SK-N-SH treated with all-trans-retinoic acid at 6 μM for 48 hours (cell line): Measurements from ENCODE around the gene SVOP.

Experiments used
- ARNTL ChIP-seq: fragments of 450-650 bp; formaldehyde crosslinking; IDR thresholded peaks from 2 replicates; pipeline ENCODE4 v1.5.0; 2020; ENCODE audit warnings: low read depth, mild to moderate bottlenecking, moderate library complexity, borderline replicate concordance
- GLIS3 ChIP-seq: fragments of 250-450 bp; sonication (Bioruptor Pico); IDR thresholded peaks from 2 replicates; pipeline ENCODE4 v1.5.0; 2020; ENCODE audit warnings: mild to moderate bottlenecking, moderate library complexity
- OSR1 ChIP-seq: fragments of 250-450 bp; sonication (Bioruptor Pico); IDR thresholded peaks from 2 replicates; pipeline ENCODE4 v1.8.0; 2022; ENCODE audit warnings: moderate library complexity, mild to moderate bottlenecking, inconsistent platforms
- ZFP30 ChIP-seq: fragments of 450-650 bp; formaldehyde crosslinking; IDR thresholded peaks from 2 replicates; pipeline ENCODE4 v1.5.0; 2022; ENCODE audit warnings: mild to moderate bottlenecking, moderate library complexity
- TF ChIP-seq, protein P1 (sequence below): fragments of 250-450 bp; sonication (Bioruptor Pico); IDR thresholded peaks from 2 replicates; pipeline ENCODE4 v1.8.0; 2021; ENCODE audit warnings: low read depth, mild to moderate bottlenecking, moderate library complexity, borderline replicate concordance
- TF ChIP-seq, protein P2 (sequence below): fragments of 250-450 bp; sonication (Bioruptor Pico); IDR thresholded peaks from 2 replicates; pipeline ENCODE4 v1.8.0; 2020; ENCODE audit warnings: mild to moderate bottlenecking, moderate library complexity, borderline replicate concordance

DNA sequence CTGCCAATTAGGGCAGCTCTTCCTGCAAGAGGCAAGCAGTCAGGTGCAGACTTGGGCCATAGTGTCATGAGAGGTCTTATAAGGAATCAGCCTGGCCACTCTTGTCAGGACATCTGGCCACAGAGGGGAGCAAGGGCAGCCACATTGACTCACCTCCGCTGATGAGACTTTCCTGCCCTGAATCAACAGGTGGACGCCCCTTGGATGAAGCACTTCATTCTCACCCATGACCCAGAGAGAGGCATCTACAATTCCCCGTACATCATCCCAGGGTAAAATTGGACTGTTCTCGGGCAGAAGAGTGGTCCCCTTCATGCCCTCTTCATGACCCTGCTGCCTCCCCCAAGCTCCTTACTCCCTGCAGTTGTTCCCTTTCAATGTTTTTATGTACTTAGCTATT lies 124.1 kb downstream of the SVOP start:
- TF ChIP-seq ARNTL (no peak), OSR1 (CRISPR knock-in tag) (no peak), GLIS3 (CRISPR knock-in tag) (no peak), ZFP30 (CRISPR knock-in tag) (no peak)
- TF ChIP-seq, protein P1, sequence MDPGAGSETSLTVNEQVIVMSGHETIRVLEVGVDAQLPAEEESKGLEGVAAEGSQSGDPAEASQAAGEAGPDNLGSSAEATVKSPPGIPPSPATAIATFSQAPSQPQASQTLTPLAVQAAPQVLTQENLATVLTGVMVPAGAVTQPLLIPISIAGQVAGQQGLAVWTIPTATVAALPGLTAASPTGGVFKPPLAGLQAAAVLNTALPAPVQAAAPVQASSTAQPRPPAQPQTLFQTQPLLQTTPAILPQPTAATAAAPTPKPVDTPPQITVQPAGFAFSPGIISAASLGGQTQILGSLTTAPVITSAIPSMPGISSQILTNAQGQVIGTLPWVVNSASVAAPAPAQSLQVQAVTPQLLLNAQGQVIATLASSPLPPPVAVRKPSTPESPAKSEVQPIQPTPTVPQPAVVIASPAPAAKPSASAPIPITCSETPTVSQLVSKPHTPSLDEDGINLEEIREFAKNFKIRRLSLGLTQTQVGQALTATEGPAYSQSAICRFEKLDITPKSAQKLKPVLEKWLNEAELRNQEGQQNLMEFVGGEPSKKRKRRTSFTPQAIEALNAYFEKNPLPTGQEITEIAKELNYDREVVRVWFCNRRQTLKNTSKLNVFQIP (CRISPR knock-in tag) = no peak
- TF ChIP-seq, protein P2, sequence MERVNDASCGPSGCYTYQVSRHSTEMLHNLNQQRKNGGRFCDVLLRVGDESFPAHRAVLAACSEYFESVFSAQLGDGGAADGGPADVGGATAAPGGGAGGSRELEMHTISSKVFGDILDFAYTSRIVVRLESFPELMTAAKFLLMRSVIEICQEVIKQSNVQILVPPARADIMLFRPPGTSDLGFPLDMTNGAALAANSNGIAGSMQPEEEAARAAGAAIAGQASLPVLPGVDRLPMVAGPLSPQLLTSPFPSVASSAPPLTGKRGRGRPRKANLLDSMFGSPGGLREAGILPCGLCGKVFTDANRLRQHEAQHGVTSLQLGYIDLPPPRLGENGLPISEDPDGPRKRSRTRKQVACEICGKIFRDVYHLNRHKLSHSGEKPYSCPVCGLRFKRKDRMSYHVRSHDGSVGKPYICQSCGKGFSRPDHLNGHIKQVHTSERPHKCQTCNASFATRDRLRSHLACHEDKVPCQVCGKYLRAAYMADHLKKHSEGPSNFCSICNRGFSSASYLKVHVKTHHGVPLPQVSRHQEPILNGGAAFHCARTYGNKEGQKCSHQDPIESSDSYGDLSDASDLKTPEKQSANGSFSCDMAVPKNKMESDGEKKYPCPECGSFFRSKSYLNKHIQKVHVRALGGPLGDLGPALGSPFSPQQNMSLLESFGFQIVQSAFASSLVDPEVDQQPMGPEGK (CRISPR knock-in tag) = no peak
